A673 (cell line): Measurements from ENCODE around the gene S100A3. TPM values are rescaled to one million over a fixed set of nuclear protein-coding genes. Genes with fewer than 3 reads are reported as not detected.

Source experiments
- BruUV-seq: library from RNA; stranded (reverse); fragments of 400-500 nt; replicated peaks from 2 replicates; lab custom pipeline; 2021; lab: Mats Ljungman, UMichigan
- CTCF ChIA-PET: fragments of 300-600 bp; sonication (Branson Sonifier 250); formaldehyde crosslinking; loops from one replicate; lab custom pipeline; 2022; ENCODE audit warnings: antibody characterized with exemption; lab: Charles Lee
- POLR2A ChIA-PET: fragments of 300-600 bp; sonication (Branson Sonifier 250); formaldehyde crosslinking; loops from one replicate; lab custom pipeline; 2022; ENCODE audit warnings: antibody characterized with exemption; ENCODE audit not compliant: low non-redundant PET; lab: Charles Lee
- DNase-seq: peaks from one replicate; pipeline ENCODE4 v3.0.0-alpha.2; 2015; ENCODE audit warnings: low spot score
- H3K27ac ChIP-seq: fragments of 200-600 bp; sonication (generic); 2 replicates; pipeline ENCODE4 v1.5.1; 2016; ENCODE audit warnings: mixed run types, low read depth, mild to moderate bottlenecking, mixed read lengths, antibody characterized with exemption, low read length; ENCODE audit not compliant: poor library complexity, severe bottlenecking
- H3K27me3 ChIP-seq: fragments of 200-600 bp; sonication (generic); replicated peaks from 2 replicates; pipeline ENCODE4 v1.6.1; 2017; ENCODE audit warnings: mixed run types, low read depth, mild to moderate bottlenecking, mixed read lengths, antibody characterized with exemption, low read length; ENCODE audit not compliant: insufficient read depth, poor library complexity
- H3K36me3 ChIP-seq: fragments of 200-600 bp; sonication (generic); 2 replicates; pipeline ENCODE4 v1.6.1; 2016; ENCODE audit warnings: mixed run types, mild to moderate bottlenecking, mixed read lengths, antibody characterized with exemption, low read length; ENCODE audit not compliant: insufficient read depth, poor library complexity, severe bottlenecking
- H3K4me1 ChIP-seq: fragments of 200-600 bp; sonication (generic); 2 replicates; pipeline ENCODE4 v1.6.1; 2017; ENCODE audit warnings: mixed run types, mild to moderate bottlenecking, mixed read lengths, antibody characterized with exemption, low read length; ENCODE audit not compliant: insufficient read depth, poor library complexity, severe bottlenecking
- H3K4me3 ChIP-seq: fragments of 200-600 bp; sonication (generic); 2 replicates; pipeline ENCODE4 v1.5.1; 2016; ENCODE audit warnings: low read depth, mixed run types, mild to moderate bottlenecking, mixed read lengths, low read length; ENCODE audit not compliant: poor library complexity, severe bottlenecking
- H3K9me3 ChIP-seq: fragments of 200-600 bp; sonication (generic); 2 replicates; pipeline ENCODE4 v1.6.1; 2016; ENCODE audit warnings: mixed run types, low read depth, mild to moderate bottlenecking, mixed read lengths, antibody characterized with exemption, low read length; ENCODE audit not compliant: poor library complexity, severe bottlenecking
- EZH2 ChIP-seq: fragments of 200-600 bp; sonication (generic); IDR thresholded peaks from 2 replicates; pipeline ENCODE4 v1.6.1; 2017; ENCODE audit warnings: borderline replicate concordance, low read depth, mild to moderate bottlenecking, mixed read lengths, antibody characterized with exemption, low read length; ENCODE audit not compliant: poor library complexity, severe bottlenecking
- intact Hi-C: fragments of 100-400 bp; cut with micrococcal nuclease; formaldehyde crosslinking; loops from one replicate; pipeline ENCODE4 v1.10.0; 2022; ENCODE audit not compliant: unreplicated experiment
- total RNA-seq: library from RNA; stranded (reverse); gene quantifications from 2 replicates; pipeline ENCODE4 v1.2.3, GENCODE V29; 2021
- TF ChIP-seq, protein P1 (sequence below): fragments of 300-800, 200-600 bp; sonication (generic); conservative IDR thresholded peaks from 2 replicates; pipeline ENCODE4 v1.5.1; 2017; ENCODE audit warnings: low read depth, mild to moderate bottlenecking, antibody characterized with exemption, low read length, moderate library complexity, mixed read lengths

S100A3 gene
- total RNA-seq, 1 experiment from 2014 or later = 0.99 TPM

DNA sequence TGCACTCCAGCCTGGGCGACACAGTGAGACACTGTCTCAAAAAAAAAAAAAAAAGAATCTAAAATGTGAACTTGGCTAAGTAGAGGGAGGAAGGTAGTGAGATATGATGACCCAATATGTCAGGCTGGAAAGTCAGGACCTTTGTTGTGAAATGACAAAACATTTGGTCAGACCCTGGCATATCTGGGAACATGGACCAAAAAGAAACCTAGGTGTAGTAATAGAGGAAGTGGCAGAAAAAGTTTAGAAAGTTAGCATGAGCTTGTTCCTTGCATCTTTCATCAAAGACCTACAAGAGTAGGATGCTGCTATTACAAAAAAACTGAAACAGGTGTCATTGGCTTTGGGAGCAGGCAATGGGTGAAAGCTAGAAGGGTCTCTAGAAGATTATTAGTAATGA is 7.3 kb upstream of the S100A3 start:
- no peaks in the 10 kb centered on the region for H3K36me3 ChIP-seq
- TF ChIP-seq, protein P1, sequence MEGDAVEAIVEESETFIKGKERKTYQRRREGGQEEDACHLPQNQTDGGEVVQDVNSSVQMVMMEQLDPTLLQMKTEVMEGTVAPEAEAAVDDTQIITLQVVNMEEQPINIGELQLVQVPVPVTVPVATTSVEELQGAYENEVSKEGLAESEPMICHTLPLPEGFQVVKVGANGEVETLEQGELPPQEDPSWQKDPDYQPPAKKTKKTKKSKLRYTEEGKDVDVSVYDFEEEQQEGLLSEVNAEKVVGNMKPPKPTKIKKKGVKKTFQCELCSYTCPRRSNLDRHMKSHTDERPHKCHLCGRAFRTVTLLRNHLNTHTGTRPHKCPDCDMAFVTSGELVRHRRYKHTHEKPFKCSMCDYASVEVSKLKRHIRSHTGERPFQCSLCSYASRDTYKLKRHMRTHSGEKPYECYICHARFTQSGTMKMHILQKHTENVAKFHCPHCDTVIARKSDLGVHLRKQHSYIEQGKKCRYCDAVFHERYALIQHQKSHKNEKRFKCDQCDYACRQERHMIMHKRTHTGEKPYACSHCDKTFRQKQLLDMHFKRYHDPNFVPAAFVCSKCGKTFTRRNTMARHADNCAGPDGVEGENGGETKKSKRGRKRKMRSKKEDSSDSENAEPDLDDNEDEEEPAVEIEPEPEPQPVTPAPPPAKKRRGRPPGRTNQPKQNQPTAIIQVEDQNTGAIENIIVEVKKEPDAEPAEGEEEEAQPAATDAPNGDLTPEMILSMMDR = no peak
- no peak for TF ChIP-seq EZH2
- no TSS peak for BruUV-seq
- no peaks in the 10 kb centered on the region for H3K9me3 ChIP-seq
- H3K27me3 ChIP-seq = no peaks in the 10 kb centered on the region
- no peak overlapping the region for H3K4me3 ChIP-seq
- no peak overlapping the region for H3K27ac ChIP-seq
- intact Hi-C loops = no loop called here
- no peaks in the 10 kb centered on the region for H3K4me1 ChIP-seq
- CTCF ChIA-PET = no interaction called here
- POLR2A ChIA-PET = no interaction called here
- DNase-seq = no peak

DNA sequence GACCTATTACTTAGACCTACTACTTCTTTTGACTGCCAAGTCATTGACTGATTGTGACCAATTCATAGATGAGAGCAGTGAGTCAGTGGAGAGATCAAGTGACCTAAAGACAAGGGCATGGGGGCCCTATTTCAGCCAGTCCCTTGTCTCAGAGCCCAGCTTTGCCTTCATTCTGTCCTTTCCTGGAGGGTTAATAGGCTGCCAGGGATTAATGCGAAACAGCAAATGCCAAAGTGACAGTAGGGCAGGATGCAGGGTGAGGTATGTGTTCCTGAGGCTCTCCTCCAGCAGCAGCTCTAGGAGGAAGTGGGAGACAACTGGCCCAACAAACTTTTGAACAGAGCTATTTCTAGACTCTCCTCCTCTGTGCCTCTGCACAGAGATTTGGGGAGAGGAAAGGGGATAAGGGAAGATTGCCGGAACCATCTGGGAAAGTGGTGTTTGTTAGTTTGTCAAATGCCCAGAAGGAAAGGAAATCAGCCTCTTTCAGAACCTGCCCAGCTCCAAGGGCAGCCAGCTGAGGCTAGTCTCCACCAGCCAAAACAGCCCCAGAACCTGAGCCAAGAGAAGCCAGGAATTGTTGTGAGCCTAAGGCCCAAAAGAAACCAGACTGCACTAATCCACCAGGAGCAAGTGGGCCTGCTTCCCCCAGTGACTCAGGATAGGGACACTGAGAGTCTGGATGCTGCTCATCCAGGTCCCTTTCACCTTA is 4.9 kb upstream of the S100A3 start:
- no peak for DNase-seq
- Histone ChIP-seq H3K9me3 (no peaks in the 10 kb centered on the region), H3K4me3 (no peak overlapping the region), H3K27me3 (no peaks in the 10 kb centered on the region), H3K27ac (no peak overlapping the region), H3K36me3 (no peaks in the 10 kb centered on the region), H3K4me1 (no peaks in the 10 kb centered on the region)
- TF ChIP-seq EZH2 = no peak
- TF ChIP-seq, protein P1 = no peak
- ChIA-PET CTCF (interaction anchor here (0.6 kb wide), 1 partner anchor 69 kb away, joined by 5 read pairs; no protein-coding TSS in a partner anchor), POLR2A (no interaction called here)
- intact Hi-C loops = no loop called here
- BruUV-seq = no TSS peak

DNA sequence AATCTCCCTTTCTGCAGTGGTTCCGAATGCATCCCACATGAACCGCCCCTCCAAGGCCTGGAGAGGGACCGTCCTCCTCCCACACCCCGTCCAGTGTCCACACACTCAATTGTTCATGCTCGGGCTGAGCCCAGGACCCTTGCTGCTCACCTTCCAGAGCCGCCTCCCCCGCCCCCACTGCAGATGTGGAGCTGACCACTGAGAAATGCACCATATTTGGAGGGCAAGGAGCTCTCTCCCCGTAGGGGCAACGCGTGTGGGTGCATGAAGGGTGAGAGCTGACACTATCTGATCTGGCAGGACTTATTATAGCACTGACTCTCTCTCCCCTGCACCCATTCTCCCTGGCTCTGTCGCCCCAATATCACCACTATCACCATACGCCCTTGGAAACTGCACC is 4.0 kb upstream of the S100A3 start:
- H3K9me3 ChIP-seq = no peaks in the 10 kb centered on the region
- no TSS peak for BruUV-seq
- CTCF ChIA-PET = interaction anchor here (0.5 kb wide), 1 partner anchor 268 kb away, joined by 5 read pairs; no protein-coding TSS in a partner anchor
- DNase-seq = no peak
- H3K4me3 ChIP-seq = no peak overlapping the region
- no peak for TF ChIP-seq EZH2
- TF ChIP-seq, protein P1 = no peak
- POLR2A ChIA-PET = no interaction called here
- no peaks in the 10 kb centered on the region for H3K4me1 ChIP-seq
- no peaks in the 10 kb centered on the region for H3K27me3 ChIP-seq
- H3K36me3 ChIP-seq = no peaks in the 10 kb centered on the region
- intact Hi-C loops = no loop called here
- no peak overlapping the region for H3K27ac ChIP-seq
